Stromal cell of bone marrow (primary cell): ENCODE data around the gene RNF213.

ENCODE experiments used
- DNase-seq: peaks from one replicate; pipeline ENCODE4 v3.0.0-alpha.2; 2012; ENCODE audit warnings: low read depth

Gene RNF213

GRCh38 chr17:80433916-80434666, 173.4 kb downstream of the RNF213 start:
- DNase-seq, result no peak

GRCh38 chr17:80437532-80437931, 176.9 kb downstream of the RNF213 start:
- DNase-seq, result no peak

GRCh38 chr17:80438806-80439205, 178.2 kb downstream of the RNF213 start:
- no peak for DNase-seq

GRCh38 chr17:80439499-80439898, 178.8 kb downstream of the RNF213 start:
- no peak for DNase-seq

GRCh38 chr17:80441133-80441578, 180.5 kb downstream of the RNF213 start:
- DNase-seq, result no peak

- no peak for DNase-seq
Observed at GRCh38 chr17:80441598-80442322, 181.1 kb downstream of the RNF213 start.

- DNase-seq, result no peak
Observed at GRCh38 chr17:80442323-80442659, 181.6 kb downstream of the RNF213 start.

- no peak for DNase-seq
Observed at GRCh38 chr17:80442764-80443163, 182.1 kb downstream of the RNF213 start.

GRCh38 chr17:80443498-80443897, 182.8 kb downstream of the RNF213 start:
- DNase-seq, result no peak

- no peak for DNase-seq
Observed at GRCh38 chr17:80443916-80444643, 183.4 kb downstream of the RNF213 start.

GRCh38 chr17:80444644-80444979, 184.0 kb downstream of the RNF213 start:
- no peak for DNase-seq

GRCh38 chr17:80445007-80445725, 184.5 kb downstream of the RNF213 start:
- DNase-seq, result no peak

- DNase-seq, result no peak
Observed at GRCh38 chr17:80445726-80446110, 185.1 kb downstream of the RNF213 start.

GRCh38 chr17:80446645-80447405, 186.2 kb downstream of the RNF213 start:
- no peak for DNase-seq

- DNase-seq, result no peak
Observed at GRCh38 chr17:80447790-80448189, 187.1 kb downstream of the RNF213 start.
